PFSK-1 (cell line): ENCODE results near the gene B4GALNT1.

Source experiments
- REST ChIP-seq, 2 experiments: IDR thresholded peaks; 2 replicates each; pipeline versions ENCODE4 v1.6.1 to v1.8.0; 2011 to 2012; ENCODE audit warnings: low read depth in 2 of 2, low read length in 2 of 2, control low read depth in 1 of 2, inconsistent platforms in 1 of 2, mild to moderate bottlenecking in 1 of 2, moderate library complexity in 1 of 2; ENCODE audit not compliant: insufficient read depth in 1 of 2
- SIN3A ChIP-seq: IDR thresholded peaks from 2 replicates; pipeline ENCODE4 v1.6.1; 2012; ENCODE audit warnings: mild to moderate bottlenecking, low read length, moderate library complexity, borderline replicate concordance; ENCODE audit not compliant: insufficient read depth

- no peak for TF ChIP-seq REST (IDR thresholded peaks at IDR 0.05; ENCODE audit: insufficient read depth in 1 of 2, low read depth in 2 of 2, low read length in 2 of 2)
- TF ChIP-seq SIN3A = no peak
Measured at GRCh38 chr12:57604454-57604991, 28.5 kb downstream of the B4GALNT1 start, which contains the start of gene DTX3.
